Measurements from ENCODE around the gene ZYG11A.
"Not testable (repeated sequence)": the region's sequence is repeated elsewhere in the genome, so short reads cannot be mapped to it uniquely, and the experiment has no call there.

Gene ZYG11A

DNA sequence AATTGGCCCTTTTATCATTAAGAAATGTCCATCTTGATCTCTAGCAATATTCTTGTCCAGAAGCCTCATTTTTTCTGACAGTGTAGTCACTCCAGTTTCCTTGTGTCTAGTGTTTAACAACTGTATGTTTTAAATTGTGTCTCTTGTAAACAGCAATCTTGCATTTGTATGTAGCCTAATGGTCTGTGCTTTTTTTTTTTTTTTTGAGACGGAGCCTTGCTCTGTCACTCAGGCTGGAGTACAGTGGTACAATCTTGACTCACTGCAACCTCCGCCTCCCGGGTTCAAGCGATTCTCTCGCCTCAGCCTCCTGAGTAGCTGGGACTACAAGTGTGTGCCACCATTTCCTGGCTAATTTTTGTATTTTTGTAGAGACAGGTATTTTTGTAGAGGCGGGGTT, 2.6 kb downstream of the ZYG11A start:
- not testable (repeated sequence) for H3K36me3 ChIP-seq (ENCODE audit: insufficient read depth, low read depth, low read length); H3K4me1 ChIP-seq (ENCODE audit: insufficient read depth, low read length); H3K9me3 ChIP-seq (ENCODE audit: insufficient read depth, low read depth, low read length); H3K4me3 ChIP-seq (ENCODE audit: low read length); H3K9ac ChIP-seq (ENCODE audit: low read depth, low read length); H3K27ac ChIP-seq (ENCODE audit: low read length)
- H3K27me3 ChIP-seq (ENCODE audit: insufficient read depth, low read length), result peaks cover 49% of the 10 kb centered on the region

DNA sequence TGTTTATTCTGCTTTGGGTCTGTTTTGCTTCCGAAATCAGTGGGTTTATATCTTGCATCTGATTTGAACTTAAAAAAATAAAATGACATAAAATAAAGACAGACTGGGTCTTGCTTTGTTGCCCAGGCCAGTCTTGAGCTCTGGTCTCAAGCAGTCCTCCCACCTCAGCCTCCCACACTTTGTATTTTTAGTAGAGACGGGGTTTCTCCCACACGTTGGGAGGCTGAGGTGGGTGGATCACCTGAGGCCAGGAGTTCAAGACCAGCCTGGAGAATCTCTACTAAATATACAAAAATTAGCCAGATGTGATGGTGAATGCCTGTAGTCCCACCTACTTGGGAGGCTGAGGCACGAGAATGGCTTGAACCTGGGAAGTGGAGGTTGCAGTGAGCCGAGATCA, 5.9 kb downstream of the ZYG11A start:
- no peak overlapping the region for H3K4me3 ChIP-seq (ENCODE audit: low read length)
- no peaks in the 10 kb centered on the region for H3K36me3 ChIP-seq (ENCODE audit: insufficient read depth, low read depth, low read length)
- H3K27me3 ChIP-seq (ENCODE audit: insufficient read depth, low read length), result peaks cover 19% of the 10 kb centered on the region
- H3K9me3 ChIP-seq (ENCODE audit: insufficient read depth, low read depth, low read length), result no peaks in the 10 kb centered on the region
- no peak overlapping the region for H3K9ac ChIP-seq (ENCODE audit: low read depth, low read length)
- no peak overlapping the region for H3K27ac ChIP-seq (ENCODE audit: low read length)
- no peaks in the 10 kb centered on the region; the same call in 1 of the 2 replicates for H3K4me1 ChIP-seq (ENCODE audit: insufficient read depth, low read length)

DNA sequence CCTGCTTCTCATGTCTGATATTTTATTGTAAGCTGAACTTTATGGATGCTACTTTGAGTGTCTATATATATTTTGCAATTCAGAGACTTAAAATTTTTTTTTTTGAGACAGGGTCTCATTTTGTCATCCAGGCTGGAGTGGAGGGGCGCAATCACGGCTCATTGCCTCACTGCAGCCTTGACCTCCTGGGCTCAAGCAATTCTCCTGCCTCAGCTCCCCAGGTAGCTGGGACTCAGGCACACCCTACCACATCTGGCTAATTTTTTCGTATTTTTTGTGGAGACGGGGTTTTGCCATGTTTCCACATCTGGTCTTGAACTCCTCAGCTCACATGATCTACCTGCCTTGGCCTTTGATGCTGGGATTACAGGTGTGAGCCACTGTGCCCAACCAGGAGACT, 8.4 kb downstream of the ZYG11A start:
- no peaks in the 10 kb centered on the region for H3K9me3 ChIP-seq (ENCODE audit: insufficient read depth, low read depth, low read length)
- H3K36me3 ChIP-seq (ENCODE audit: insufficient read depth, low read depth, low read length), result no peaks in the 10 kb centered on the region
- H3K4me3 ChIP-seq (ENCODE audit: low read length), result no peak overlapping the region
- H3K9ac ChIP-seq (ENCODE audit: low read depth, low read length), result no peak overlapping the region
- no peak overlapping the region for H3K27ac ChIP-seq (ENCODE audit: low read length)
- H3K27me3 ChIP-seq (ENCODE audit: insufficient read depth, low read length), result no peaks in the 10 kb centered on the region; the same call in 1 of the 2 replicates
- H3K4me1 ChIP-seq (ENCODE audit: insufficient read depth, low read length), result no peaks in the 10 kb centered on the region

DNA sequence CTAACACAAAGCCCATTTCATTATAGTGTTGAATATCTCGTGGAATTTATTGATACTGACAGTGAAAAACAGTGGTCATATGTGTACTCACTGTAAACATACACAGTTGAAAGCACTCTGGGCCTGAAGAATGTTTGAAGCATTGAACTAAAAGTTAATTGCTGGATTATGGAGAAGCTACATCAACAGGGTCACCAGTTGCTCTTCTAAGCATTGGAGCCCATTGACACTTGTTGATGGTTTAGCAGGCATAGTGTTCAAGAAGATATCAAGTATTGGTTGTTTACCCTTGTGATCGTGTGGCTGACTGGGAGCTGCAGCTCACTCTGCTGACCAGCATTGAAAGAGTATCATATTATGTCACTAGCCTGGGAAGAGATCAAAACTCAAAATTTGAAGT, 10.3 kb downstream of the ZYG11A start:
- Histone ChIP-seq H3K27ac (ENCODE audit: low read length) (no peak overlapping the region), H3K9me3 (ENCODE audit: insufficient read depth, low read depth, low read length) (no peaks in the 10 kb centered on the region), H3K27me3 (ENCODE audit: insufficient read depth, low read length) (no peaks in the 10 kb centered on the region), H3K36me3 (ENCODE audit: insufficient read depth, low read depth, low read length) (no peaks in the 10 kb centered on the region), H3K9ac (ENCODE audit: low read depth, low read length) (no peak overlapping the region), H3K4me1 (ENCODE audit: insufficient read depth, low read length) (no peaks in the 10 kb centered on the region), H3K4me3 (ENCODE audit: low read length) (no peak overlapping the region)

DNA sequence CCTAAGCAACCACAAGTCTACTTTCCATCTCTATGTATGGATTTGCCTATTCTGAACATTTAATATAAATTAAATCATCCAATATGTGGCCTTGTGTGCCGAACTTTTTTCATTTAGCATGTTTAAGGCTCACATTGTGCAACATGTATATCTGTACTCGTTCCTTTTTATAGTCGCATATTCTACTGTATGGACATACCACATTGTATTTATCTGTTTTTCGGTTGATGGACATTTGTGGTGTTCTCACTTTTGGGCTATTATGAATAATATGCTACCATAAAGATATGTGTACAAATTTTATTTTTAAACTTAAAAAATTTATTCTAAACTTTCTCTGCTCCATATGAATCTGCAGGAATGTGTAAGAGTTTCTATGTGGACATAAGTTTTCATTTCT, 13.0 kb downstream of the ZYG11A start:
- no peaks in the 10 kb centered on the region for H3K4me1 ChIP-seq (ENCODE audit: insufficient read depth, low read length)

DNA sequence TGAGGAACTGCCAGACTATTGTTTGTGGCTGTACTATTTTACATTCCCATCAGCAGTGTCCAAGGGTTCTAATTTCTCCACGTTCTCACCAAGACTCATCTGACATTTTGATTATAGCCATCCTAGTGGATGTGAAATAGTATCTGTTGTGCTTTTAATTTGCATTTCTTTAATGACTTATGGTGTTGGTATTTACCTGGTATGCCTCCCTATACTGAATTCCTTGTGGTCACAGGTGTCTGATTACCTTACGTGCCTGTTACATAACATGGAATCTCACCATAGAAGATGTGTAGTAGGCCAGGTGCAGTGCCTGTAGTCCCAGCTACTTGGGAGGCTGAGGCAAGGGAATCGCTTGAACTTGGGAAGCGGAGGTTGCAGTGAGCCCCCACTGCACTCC, 13.5 kb downstream of the ZYG11A start:
- H3K4me1 ChIP-seq (ENCODE audit: insufficient read depth, low read length), result no peaks in the 10 kb centered on the region
- no peaks in the 10 kb centered on the region for H3K9me3 ChIP-seq (ENCODE audit: insufficient read depth, low read depth, low read length)
- no peak overlapping the region for H3K27ac ChIP-seq (ENCODE audit: low read length)
- H3K9ac ChIP-seq (ENCODE audit: low read depth, low read length), result no peak overlapping the region
- no peaks in the 10 kb centered on the region for H3K36me3 ChIP-seq (ENCODE audit: insufficient read depth, low read depth, low read length)
- no peak overlapping the region for H3K4me3 ChIP-seq (ENCODE audit: low read length)
- no peaks in the 10 kb centered on the region for H3K27me3 ChIP-seq (ENCODE audit: insufficient read depth, low read length)

More for the DNA sequence above, 13.0 kb downstream of the ZYG11A start:
- Histone ChIP-seq H3K36me3 (ENCODE audit: insufficient read depth, low read depth, low read length) (no peaks in the 10 kb centered on the region), H3K9ac (ENCODE audit: low read depth, low read length) (no peak overlapping the region), H3K27me3 (ENCODE audit: insufficient read depth, low read length) (no peaks in the 10 kb centered on the region), H3K9me3 (ENCODE audit: insufficient read depth, low read depth, low read length) (no peaks in the 10 kb centered on the region), H3K27ac (ENCODE audit: low read length) (no peak overlapping the region), H3K4me3 (ENCODE audit: low read length) (no peak overlapping the region)

DNA sequence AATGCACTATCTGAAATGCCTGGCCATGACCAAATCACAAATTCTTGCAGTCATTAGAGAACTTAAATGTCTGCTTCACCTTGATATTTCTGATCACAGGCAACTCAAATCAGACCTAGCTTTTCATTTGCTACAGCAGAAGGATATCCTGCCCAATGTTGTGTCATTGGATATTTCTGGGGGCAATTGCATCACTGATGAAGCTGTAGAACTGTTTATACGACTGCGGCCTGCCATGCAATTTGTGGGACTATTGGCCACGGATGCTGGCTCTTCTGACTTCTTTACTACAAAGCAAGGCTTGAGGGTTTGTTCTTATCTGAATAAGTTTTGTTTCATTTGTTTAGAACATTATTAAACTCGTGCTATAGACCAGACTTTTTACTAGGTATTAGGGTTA, 14.9 kb downstream of the ZYG11A start:
- Histone ChIP-seq H3K9ac (ENCODE audit: low read depth, low read length) (no peak overlapping the region), H3K36me3 (ENCODE audit: insufficient read depth, low read depth, low read length) (no peaks in the 10 kb centered on the region), H3K27me3 (ENCODE audit: insufficient read depth, low read length) (no peaks in the 10 kb centered on the region), H3K9me3 (ENCODE audit: insufficient read depth, low read depth, low read length) (no peaks in the 10 kb centered on the region), H3K4me1 (ENCODE audit: insufficient read depth, low read length) (no peaks in the 10 kb centered on the region), H3K4me3 (ENCODE audit: low read length) (no peak overlapping the region), H3K27ac (ENCODE audit: low read length) (no peak overlapping the region)

DNA sequence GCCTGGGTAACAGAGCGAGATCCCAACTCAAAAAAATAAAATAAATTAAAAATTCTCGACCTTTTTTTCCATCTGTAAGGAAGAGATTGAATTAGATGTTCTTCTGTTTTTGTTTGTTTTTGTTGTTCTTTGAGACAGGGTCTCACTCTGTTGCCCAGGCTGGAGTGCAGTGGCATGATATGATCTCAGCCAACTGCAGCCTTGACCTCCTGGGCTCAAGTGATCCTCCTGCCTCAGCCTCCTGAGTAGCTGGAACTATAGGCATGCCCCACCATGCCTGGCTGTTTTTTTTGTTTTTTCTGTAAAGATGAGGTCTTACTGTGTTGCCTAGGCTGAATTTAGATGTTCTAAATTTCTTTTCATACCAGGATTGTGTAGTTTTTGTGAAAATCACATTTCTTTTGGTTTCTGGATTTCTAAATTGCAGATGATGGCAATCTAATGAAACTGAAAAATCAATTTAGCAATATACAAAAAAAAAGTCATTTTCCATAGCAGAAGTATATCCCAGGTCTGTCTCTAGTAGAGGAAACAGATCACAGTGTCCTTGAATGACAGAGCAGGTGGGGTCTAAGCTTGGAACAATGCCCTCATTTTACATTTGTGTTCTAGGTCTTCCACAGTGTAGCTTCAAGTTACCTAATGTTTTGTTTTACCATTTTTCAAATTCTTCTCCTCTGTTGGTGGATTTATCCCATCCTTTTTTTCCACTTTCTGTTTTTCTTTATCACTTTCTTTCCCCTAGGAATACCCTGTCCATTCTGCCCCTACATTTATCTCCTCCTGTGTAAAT, 20.3 kb downstream of the ZYG11A start:
- H3K4me3 ChIP-seq (ENCODE audit: low read length), result no peak overlapping the region
- no peaks in the 10 kb centered on the region; the same call in 1 of the 2 replicates for H3K36me3 ChIP-seq (ENCODE audit: insufficient read depth, low read depth, low read length)
- H3K9ac ChIP-seq (ENCODE audit: low read depth, low read length), result no peak overlapping the region
- H3K9me3 ChIP-seq (ENCODE audit: insufficient read depth, low read depth, low read length), result no peaks in the 10 kb centered on the region
- no peak overlapping the region for H3K27ac ChIP-seq (ENCODE audit: low read length)
- H3K4me1 ChIP-seq (ENCODE audit: insufficient read depth, low read length), result peaks cover 5% of the 10 kb centered on the region; the same call in 1 of the 2 replicates
- no peaks in the 10 kb centered on the region for H3K27me3 ChIP-seq (ENCODE audit: insufficient read depth, low read length)

DNA sequence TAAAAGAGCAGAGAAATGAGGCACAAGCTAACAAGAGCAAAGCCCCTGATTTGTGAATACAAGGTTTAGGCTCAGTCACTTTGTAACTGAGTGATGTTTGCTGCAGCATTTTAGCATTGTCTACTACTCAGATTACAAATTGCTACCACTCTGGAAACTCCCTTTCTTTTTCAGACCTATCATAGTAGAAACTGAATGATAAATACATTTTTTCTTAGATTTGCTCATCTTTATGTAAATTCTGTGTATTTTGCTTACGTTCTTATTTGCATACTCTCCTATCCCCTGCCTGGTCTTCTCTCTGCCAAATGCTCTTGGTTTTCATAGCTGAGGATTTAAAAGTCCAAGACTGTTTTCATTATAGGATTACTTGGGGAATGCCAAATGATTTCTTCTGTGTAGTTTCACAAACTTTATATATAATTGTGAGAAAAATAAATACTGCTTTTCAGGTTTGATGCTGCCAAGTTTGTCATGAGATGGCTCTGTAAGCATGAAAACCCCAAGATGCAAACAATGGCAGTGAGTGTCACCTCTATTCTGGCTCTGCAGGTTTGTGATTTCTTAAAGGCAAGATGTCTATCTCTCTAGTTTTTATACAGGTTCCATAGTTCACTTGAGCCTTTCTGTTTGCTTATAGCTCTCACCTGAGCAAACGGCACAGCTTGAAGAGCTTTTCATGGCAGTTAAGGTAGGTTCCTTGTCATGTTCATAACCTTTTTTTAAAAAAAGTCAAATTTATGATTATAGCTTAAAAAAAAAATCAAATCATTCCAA, 24.7 kb downstream of the ZYG11A start:
- Histone ChIP-seq H3K27ac (ENCODE audit: low read length) (no peak overlapping the region), H3K36me3 (ENCODE audit: insufficient read depth, low read depth, low read length) (no peaks in the 10 kb centered on the region; the same call in 1 of the 2 replicates), H3K9me3 (ENCODE audit: insufficient read depth, low read depth, low read length) (no peaks in the 10 kb centered on the region), H3K4me3 (ENCODE audit: low read length) (no peak overlapping the region), H3K27me3 (ENCODE audit: insufficient read depth, low read length) (no peaks in the 10 kb centered on the region), H3K4me1 (ENCODE audit: insufficient read depth, low read length) (peaks cover 5% of the 10 kb centered on the region; the same call in 1 of the 2 replicates), H3K9ac (ENCODE audit: low read depth, low read length) (no peak overlapping the region)

DNA sequence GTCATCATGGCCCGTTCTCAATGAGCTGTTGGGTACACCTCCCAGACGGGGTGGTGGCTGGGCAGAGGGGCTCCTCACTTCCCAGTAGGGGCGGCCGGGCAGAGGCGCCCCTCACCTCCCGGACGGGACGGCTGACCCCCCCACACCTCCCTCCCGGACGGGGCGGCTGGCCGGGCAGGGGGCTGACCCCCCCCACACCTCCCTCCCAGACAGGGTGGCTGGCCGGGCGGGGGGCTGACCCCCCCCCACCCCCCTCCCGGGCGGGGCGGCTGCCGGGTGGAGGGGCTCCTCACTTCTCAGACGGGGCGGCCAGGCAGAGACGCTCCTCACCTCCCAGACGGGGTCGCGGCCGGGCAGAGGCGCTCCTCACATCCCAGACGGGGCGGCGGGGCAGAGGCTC, 27.2 kb downstream of the ZYG11A start:
- not testable (repeated sequence) for H3K27ac ChIP-seq (ENCODE audit: low read length); H3K4me1 ChIP-seq (ENCODE audit: insufficient read depth, low read length); H3K9ac ChIP-seq (ENCODE audit: low read depth, low read length); H3K4me3 ChIP-seq (ENCODE audit: low read length); H3K9me3 ChIP-seq (ENCODE audit: insufficient read depth, low read depth, low read length); H3K36me3 ChIP-seq (ENCODE audit: insufficient read depth, low read depth, low read length); H3K27me3 ChIP-seq (ENCODE audit: insufficient read depth, low read length)

DNA sequence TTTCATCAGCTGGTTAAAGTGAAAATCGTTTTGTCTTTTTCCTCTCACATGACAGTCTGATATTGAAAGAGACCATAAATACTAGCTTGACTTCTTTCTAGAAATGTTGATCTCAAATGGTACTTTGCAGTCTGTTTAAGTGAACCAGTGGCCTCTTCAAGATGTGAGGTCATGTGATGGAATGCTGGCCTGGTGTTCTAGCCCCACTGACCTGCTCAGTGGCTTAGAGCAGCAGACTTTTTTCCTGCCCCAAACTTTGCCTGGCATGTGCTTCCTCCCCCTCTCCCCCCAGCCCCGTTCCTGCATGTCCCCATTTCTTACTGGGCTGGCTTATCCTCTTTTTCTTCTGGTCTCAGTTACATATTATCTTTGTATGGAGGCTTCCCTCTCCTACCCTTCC, 34.3 kb downstream of the ZYG11A start:
- Histone ChIP-seq H3K36me3 (ENCODE audit: insufficient read depth, low read depth, low read length) (peaks cover 6% of the 10 kb centered on the region; the same call in 1 of the 2 replicates), H3K9ac (ENCODE audit: low read depth, low read length) (no peak overlapping the region), H3K9me3 (ENCODE audit: insufficient read depth, low read depth, low read length) (no peaks in the 10 kb centered on the region), H3K27me3 (ENCODE audit: insufficient read depth, low read length) (no peaks in the 10 kb centered on the region), H3K4me1 (ENCODE audit: insufficient read depth, low read length) (peaks cover 25% of the 10 kb centered on the region; the same call in 1 of the 2 replicates), H3K4me3 (ENCODE audit: low read length) (no peak overlapping the region), H3K27ac (ENCODE audit: low read length) (no peak overlapping the region)

DNA sequence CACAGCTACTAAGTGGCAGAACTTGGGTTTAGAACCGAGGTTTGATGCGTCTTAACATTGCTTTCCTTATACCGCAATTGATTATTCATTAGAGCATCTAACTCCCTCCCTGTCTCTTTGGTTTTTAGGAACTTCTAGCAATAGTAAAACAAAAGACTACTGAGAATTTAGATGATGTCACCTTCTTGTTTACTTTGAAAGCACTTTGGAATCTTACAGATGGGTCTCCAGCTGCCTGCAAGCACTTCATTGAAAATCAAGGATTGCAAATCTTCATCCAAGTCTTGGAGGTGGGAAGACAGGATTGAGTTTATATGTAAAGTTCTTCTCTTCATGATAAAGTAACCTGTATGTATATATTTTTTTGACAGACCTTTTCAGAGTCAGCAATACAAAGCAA, 35.0 kb downstream of the ZYG11A start:
- H3K27ac ChIP-seq (ENCODE audit: low read length), result no peak overlapping the region
- no peak overlapping the region for H3K9ac ChIP-seq (ENCODE audit: low read depth, low read length)
- no peaks in the 10 kb centered on the region for H3K9me3 ChIP-seq (ENCODE audit: insufficient read depth, low read depth, low read length)
- peaks cover 6% of the 10 kb centered on the region; the same call in 1 of the 2 replicates for H3K36me3 ChIP-seq (ENCODE audit: insufficient read depth, low read depth, low read length)
- H3K4me1 ChIP-seq (ENCODE audit: insufficient read depth, low read length), result peaks cover 25% of the 10 kb centered on the region; the same call in 1 of the 2 replicates
- H3K27me3 ChIP-seq (ENCODE audit: insufficient read depth, low read length), result no peaks in the 10 kb centered on the region
- no peak overlapping the region for H3K4me3 ChIP-seq (ENCODE audit: low read length)
